GM21737 (cell line): Measurements from ENCODE around the gene CASK.
A peak's percentile ranks its signal among the peaks of the same experiment; 100 is the strongest.

Experiments used
- ATAC-seq: cut with Tn5 transposase; IDR thresholded peaks from one replicate; pipeline ENCODE4 v1.9.1; 2021; ENCODE audit warnings: mild to moderate bottlenecking, moderate library complexity; ENCODE audit not compliant: unreplicated experiment

The CASK gene

GRCh38 chrX:41591906-41592305, 331.4 kb downstream of the CASK start:
- no peak for ATAC-seq

GRCh38 chrX:41590641-41591040, 332.7 kb downstream of the CASK start:
- ATAC-seq = no peak

DNA sequence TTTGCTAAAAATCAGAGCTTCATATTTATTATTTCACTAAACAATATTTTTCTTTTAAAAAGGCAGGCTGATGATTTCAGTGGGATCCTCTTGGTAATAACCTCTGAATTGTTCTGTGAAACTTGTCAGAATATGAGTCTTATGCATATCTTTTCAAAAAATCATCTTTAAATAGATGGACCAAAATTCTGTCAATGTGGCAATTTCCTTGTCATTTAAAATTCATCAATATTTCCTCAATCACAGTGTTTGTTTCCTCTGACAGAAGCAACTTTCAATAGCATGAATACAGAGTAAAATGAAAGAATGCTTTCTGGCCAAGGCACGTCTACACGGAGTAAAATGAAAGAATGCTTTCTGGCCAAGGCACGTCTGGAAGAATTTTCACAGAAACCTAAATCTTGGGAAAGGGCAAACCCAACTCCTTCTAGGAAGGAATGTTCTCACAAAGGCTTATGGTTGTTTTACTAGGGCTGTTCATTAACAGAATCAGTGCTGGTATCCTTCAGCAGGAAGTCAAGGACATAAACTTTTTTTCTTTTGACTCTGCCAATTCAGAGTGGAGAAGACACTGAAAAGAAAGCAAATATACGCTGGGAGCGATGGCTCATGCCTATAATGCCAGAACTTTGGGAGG, 333.6 kb downstream of the CASK start:
- ATAC-seq = no peak

DNA sequence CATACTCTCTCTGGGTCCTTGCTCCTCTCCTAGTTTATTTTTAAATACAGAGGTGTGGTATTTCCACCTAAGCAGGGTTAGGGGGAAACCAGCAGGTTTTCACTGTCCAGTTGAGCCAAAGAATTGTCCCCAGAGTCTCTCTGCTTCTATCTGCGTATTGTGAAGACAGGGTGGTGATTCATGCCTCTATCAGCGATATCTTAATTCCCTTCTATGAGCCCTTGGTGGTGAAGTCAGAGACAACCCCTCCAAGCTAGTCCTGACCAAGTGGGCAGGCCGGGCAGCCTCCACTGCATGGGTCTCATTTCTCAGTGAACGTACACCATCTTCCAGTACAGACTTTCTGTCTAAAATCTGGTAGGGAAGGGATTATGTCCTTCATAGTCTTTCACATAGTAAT, 335.1 kb downstream of the CASK start:
- no peak for ATAC-seq

- ATAC-seq = no peak
Measured at GRCh38 chrX:41580423-41581064, 342.8 kb downstream of the CASK start.

- no peak for ATAC-seq
Measured at GRCh38 chrX:41563876-41564275, 359.5 kb downstream of the CASK start.

DNA sequence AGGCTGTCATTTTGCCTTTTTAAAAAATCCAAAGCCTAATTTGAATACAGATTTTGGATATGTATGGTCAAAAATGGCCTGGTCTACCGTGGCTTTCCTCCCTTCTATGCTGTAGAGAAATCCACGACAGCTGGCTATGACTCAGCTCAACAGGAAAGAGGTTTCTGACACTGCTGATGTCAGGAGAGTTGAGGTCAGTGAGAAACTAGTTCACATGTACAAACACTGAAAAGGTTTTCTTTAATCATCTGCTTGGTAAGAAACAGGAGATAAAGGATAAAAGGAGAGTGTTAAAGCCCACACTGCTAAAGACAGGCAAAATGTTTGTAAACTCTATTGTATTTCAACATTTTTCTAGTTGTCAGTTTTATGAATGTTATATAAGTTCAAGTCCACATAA, 362.3 kb downstream of the CASK start:
- peak; percentile 82 for ATAC-seq

DNA sequence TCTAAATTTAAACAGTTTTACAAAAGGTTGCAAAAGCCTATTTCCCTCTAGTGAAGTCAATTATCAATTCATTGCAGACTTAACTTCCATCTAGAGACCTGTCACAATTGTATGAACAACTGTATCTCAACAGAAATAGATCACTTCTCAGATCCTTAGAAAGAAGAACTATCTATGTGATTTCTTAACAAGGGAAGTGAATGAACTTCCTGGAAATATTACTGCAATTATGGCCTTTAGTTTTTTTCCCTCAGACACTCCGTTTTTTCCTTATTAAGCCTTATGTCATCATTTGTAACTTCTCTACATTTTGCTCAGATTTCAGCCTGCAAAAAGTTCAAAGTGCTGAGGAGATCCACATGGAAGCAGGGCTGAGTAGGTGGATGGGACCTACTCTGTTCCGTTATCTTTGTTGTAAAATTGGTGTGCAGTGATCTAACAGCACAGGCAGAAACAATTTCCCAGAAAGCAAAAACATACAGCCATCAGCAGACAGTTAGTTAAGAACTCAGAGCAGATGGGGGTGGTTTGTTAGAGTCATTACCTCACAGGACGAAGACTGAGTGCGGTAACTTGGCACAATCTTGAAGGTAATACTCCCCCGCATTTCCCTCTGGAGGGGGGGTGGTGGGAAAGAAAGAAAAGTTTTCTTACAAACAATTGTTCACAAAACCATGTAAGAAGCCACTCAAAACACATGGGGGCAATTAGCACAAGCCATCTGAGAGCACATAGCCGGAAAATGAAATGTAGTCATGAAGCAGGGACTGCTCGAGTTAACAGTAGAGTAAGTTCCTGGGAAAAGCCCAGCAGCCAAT, 363.9 kb downstream of the CASK start:
- ATAC-seq = no peak

- no peak for ATAC-seq
Measured at GRCh38 chrX:41558531-41558930, 364.8 kb downstream of the CASK start.

DNA sequence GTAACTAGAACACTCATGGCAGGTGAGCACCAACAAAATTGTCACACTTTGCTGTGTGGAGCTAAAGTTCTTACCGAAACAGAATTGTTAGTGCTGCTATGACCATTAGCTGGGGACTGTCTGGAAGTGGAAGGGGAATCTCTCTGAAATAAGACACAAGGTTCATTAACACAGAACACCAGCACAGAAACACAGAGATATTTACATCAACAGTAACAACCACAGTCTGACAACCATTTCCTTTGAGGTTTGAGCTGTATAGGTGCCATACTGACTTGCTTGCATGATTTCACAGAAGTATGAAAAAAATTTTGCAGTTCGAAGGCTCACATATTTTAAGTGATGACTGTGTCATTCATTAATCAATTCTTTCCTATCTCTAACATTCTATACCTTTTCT, 366.4 kb downstream of the CASK start:
- no peak for ATAC-seq

DNA sequence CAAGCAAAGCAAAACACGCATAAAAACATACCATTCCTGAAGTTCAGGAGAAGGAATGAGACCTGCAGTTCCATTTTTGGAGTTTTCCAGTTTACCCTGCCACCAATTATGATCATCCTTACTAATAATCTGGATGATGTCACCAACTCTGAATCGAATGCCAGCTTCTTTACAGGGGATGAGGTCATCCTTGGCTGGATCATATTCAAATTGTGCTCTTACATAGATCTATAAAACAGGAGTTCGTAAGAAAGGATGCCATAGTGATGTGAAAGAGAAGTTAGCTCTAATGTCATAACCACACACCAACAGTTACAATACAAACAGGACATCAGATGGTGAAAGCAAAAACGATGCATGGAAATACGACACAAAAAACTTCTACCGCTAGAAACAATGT, 369.7 kb downstream of the CASK start:
- no peak for ATAC-seq

DNA sequence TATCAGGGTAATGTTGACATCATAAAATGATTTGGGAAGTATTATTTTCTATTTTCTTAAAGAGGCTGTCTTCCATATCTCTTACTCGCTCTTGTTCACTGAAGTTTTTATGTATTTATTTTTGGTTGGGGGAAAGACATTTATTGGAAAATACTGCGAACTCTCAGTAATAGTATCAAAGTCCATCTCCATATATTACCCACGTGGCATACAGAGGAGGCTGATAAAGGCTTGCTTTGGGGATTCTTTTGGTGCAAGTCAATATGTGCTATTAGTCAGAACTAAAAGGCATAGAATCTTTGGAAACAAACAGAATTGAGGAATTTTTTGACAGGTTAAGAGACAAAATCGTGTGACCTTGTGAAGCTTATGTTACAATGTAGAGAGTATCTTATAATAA, 374.9 kb downstream of the CASK start:
- ATAC-seq = no peak

- no peak for ATAC-seq
Measured at GRCh38 chrX:41543668-41544067, 379.7 kb downstream of the CASK start.

GRCh38 chrX:41543025-41543424, 380.3 kb downstream of the CASK start:
- ATAC-seq = no peak

- ATAC-seq = no peak
Measured at GRCh38 chrX:41542536-41542935, 380.8 kb downstream of the CASK start.

GRCh38 chrX:41542135-41542534, 381.2 kb downstream of the CASK start:
- ATAC-seq = no peak

- no peak for ATAC-seq
Measured at GRCh38 chrX:41541386-41541785, 382.0 kb downstream of the CASK start.

DNA sequence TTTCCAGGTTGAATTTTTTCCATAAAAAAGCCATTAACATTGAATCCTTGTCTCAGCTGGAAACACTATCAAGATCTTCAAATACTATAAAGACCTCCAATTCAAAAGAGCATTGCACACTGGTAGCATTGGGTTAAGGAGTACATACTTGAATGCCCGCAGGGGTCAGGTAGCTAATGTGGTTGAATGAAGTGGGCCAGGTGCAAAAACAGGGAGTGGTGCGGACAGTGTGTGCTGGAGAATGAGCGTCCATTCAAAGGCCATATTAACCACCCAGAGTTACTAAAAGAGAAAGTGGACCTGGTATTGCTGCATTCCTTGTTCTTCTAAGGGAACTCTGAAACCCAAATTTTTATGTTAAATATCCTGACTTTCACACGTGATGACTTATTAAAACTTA, 384.6 kb downstream of the CASK start:
- no peak for ATAC-seq

DNA sequence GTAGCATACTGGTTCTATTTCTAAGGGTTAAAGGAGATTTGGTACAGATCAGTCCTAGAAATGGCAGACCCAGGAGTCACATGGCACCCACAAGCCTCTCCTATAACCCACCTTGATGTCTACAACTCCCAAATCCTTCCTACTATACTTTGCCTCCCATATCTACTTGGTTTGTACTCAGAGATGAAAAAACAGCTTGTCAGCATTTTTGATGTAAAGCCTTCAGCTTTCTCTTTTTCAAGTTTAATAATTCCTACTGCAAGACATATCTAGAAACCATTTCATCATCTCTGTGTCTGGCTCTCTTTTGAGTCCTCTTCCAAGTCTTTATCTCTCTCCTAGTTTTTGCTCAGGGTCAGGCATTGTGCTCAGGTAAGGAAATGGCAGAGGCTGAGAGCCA, 393.3 kb downstream of the CASK start:
- ATAC-seq = no peak

DNA sequence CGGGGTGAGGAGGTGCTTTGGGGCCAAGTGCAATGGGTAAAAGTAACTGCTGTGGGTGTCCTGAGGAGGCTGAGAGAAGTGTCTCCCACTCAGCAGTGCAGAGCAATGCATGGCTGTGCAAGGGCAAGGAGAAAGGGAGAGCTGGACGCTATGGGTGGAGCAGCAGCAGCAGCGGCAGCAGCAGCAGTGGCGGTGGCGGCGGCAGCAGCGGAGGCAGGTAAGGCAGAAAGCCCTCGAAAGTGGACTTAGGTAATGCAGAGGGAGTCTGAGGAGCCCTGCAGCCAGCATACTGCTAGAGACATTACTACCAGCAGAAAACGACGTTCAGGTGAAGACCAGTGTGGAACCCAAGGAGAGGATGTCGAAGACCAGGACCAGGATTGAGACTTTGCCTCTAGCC, 394.1 kb downstream of the CASK start:
- ATAC-seq = no peak

GRCh38 chrX:41528784-41529183, 394.6 kb downstream of the CASK start:
- no peak for ATAC-seq

DNA sequence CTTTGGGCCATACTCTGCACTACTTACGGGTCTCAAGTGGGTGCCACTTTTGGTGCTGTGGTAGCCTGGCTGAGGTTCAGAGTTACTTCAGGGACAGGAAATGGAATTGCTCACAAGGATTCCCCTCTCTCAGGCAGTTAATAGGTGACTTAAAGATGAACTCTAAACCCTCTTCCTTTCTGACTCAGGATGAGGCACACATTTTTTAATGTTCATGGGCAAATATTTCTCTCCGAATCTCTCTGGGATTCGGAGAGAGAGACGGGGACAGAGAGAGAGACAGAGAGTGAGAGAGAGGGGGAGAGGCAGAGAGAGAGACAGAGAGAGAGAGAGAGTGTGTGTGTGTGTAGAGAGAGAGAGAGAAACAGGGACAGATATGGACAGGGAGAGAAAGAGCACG, 396.4 kb downstream of the CASK start:
- ATAC-seq = no peak
